Measurements from ENCODE around the gene TTYH2. TPM values are rescaled to one million over a fixed set of nuclear protein-coding genes. Genes with fewer than 3 reads are reported as not detected.

TTYH2 gene
- total and polyA plus RNA-seq, 2 of the 4 experiments (the other 2 are of a cell fraction) = 2.3 to 6.8 TPM

DNA sequence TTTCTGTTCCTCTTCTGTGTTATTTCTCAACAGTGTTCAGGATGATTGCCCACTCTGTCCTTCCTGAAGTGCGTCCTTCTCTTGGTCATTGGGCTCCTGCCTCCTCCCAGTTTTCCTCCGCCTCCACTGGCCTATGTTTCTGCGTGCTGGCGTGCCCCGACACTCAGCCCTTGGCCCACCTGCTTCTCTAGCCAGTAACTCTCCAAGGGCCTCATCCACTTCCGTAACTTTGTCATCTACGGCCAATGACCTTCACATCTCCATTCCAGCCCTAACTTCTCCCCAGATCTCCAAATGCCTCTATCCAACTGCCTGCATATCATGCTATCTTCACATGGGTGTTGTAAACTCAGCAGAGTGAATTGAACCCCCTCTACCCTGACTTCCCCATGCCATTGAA is 49.5 kb upstream of the TTYH2 start:
- H3K9me1 ChIP-seq (ENCODE audit: insufficient read depth, low read length) = no peaks in the 10 kb centered on the region
- WGBS, 2 experiments (ENCODE audit: extremely low coverage in 2 of 2, insufficient read length in 1 of 2) = 67% methylated on average over 3 of the region's 7 CpGs; no CpG with 5 or more reads in 1 of the 2 experiments
- H2AK9ac ChIP-seq (replicated peaks; ENCODE audit: low read depth, low read length, poor library complexity) = no peak overlapping the region
- no peak overlapping the region for H3K4me2 ChIP-seq (ENCODE audit: low read depth, low read length)
- peaks cover 13% of the 10 kb centered on the region for H3K9me3 ChIP-seq (ENCODE audit: control insufficient read depth, insufficient read depth, low read length)
- no peak overlapping the region for H4K8ac ChIP-seq (ENCODE audit: low read depth in 2 of 2, low read length in 2 of 2)
- no TSS peak for BruUV-seq (replicated peaks)
- H3K56ac ChIP-seq (ENCODE audit: extremely low read depth, insufficient read depth, low read length) = no peak overlapping the region
- dilution Hi-C loops (cut with HindIII; ENCODE audit: low sequenced_read_pairs, unreplicated experiment) (no loop called here), in situ Hi-C loops (cut with MboI; ENCODE audit: low sequenced_read_pairs) (no loop called here), intact Hi-C loops (cut with micrococcal nuclease) (no loop called here)
- no peak overlapping the region for H3K9ac ChIP-seq (ENCODE audit: low read depth, low read length)
- no peaks in the 10 kb centered on the region for H3K79me1 ChIP-seq (ENCODE audit: low read depth in 1 of 2, low read length in 2 of 2)
- H3K14ac ChIP-seq (replicated peaks; ENCODE audit: low read depth, low read length) = no peak overlapping the region
- no peak overlapping the region for H3K23ac ChIP-seq (ENCODE audit: low read depth, low read length)
- no peak for ATAC-seq (ENCODE audit: low read depth)
- H3K36me3 ChIP-seq (ENCODE audit: control insufficient read depth, insufficient read depth, low read length) = no peaks in the 10 kb centered on the region
- H2BK5ac ChIP-seq (ENCODE audit: low read depth, low read length, poor library complexity, severe bottlenecking) = no peak overlapping the region
- no peak overlapping the region for H2AK5ac ChIP-seq (ENCODE audit: low read depth, low read length)
- no peak overlapping the region for H4K91ac ChIP-seq (ENCODE audit: insufficient read depth, low read depth, low read length)
- H2BK120ac ChIP-seq (ENCODE audit: low read depth, low read length) = no peak overlapping the region
- no peaks in the 10 kb centered on the region for H4K20me1 ChIP-seq (ENCODE audit: insufficient read depth, low read length)
- ChIA-PET POLR2A (ENCODE audit: unreplicated experiment) (no interaction called here), CTCF (no interaction called here)
- H3K27ac ChIP-seq (ENCODE audit: insufficient read depth, low read length) = no peak overlapping the region
- no peak for TF ChIP-seq MXI1 (IDR thresholded peaks at IDR 0.05; ENCODE audit: borderline replicate concordance, low read depth, low read length)
- no peak overlapping the region for H3K4ac ChIP-seq (ENCODE audit: low read depth, low read length)
- no peak overlapping the region for H3K18ac ChIP-seq (ENCODE audit: low read depth, low read length)
- H3K4me1 ChIP-seq (ENCODE audit: control insufficient read depth, insufficient read depth, low read length) = no peaks in the 10 kb centered on the region
- no peaks in the 10 kb centered on the region for H3K27me3 ChIP-seq (ENCODE audit: control insufficient read depth, insufficient read depth, low read length)
- H3K4me3 ChIP-seq (ENCODE audit: insufficient read depth, low read depth, low read length) = no peak overlapping the region
- no peak overlapping the region for H2BK15ac ChIP-seq (ENCODE audit: low read depth, low read length)
- no peak overlapping the region for H4K5ac ChIP-seq (ENCODE audit: low read depth, low read length)
- no peak for DNase-seq
- H2AFZ ChIP-seq (replicated peaks; ENCODE audit: low read length, poor library complexity) = no peak overlapping the region
- no peak overlapping the region for H2BK20ac ChIP-seq (ENCODE audit: low read depth, low read length)
